ENCODE results near the gene SMOC2. TPM values are rescaled to one million over a fixed set of nuclear protein-coding genes. Genes with fewer than 3 reads are reported as not detected.

The SMOC2 gene
- total RNA-seq, 3 donors from 2014 or later (not counting 1 experiment from before 2014, with no cell fraction given) = not detected

GRCh38 chr6:168655462-168656152 is 214.6 kb downstream of the SMOC2 start:
- H3K9me3 ChIP-seq (ENCODE audit: control insufficient read depth, insufficient read depth, low read length) = peaks cover 2% of the 10 kb centered on the region
- no peaks in the 10 kb centered on the region for H3K4me1 Mint-ChIP-seq
- H3K4me3 ChIP-seq (ENCODE audit: low read length) = no peak overlapping the region
- H3K9me3 Mint-ChIP-seq = no peaks in the 10 kb centered on the region
- no peak for TF ChIP-seq CTCF (IDR thresholded peaks at IDR 0.05)
- DNase-seq = no peak
- peaks cover 0 to 6% of the 10 kb centered on the region in 2 donors for H3K27me3 Mint-ChIP-seq (ENCODE audit: low read depth in 2 of 2)
- no peaks in the 10 kb centered on the region for H3K36me3 ChIP-seq (ENCODE audit: control insufficient read depth, insufficient read depth, low read length)
- ATAC-seq = no peak
- H3K27me3 ChIP-seq (ENCODE audit: control insufficient read depth, insufficient read depth, low read length) = no peaks in the 10 kb centered on the region
- no peak overlapping the region for H3K4me3 Mint-ChIP-seq
- no peak overlapping the region for H3K27ac Mint-ChIP-seq
- 87% methylated on average over 14 of the region's 14 CpGs for WGBS (ENCODE audit: insufficient coverage)
- no peaks in the 10 kb centered on the region for H3K4me1 ChIP-seq (ENCODE audit: control insufficient read depth, insufficient read depth, low read length)
- intact Hi-C loops (cut with micrococcal nuclease) = no loop called here
- H3K27ac ChIP-seq (ENCODE audit: low read length) = no peak overlapping the region
- H3K36me3 Mint-ChIP-seq = no peaks in the 10 kb centered on the region

- Mint-ChIP-seq H3K4me1 (peaks cover 0 to 3% of the 10 kb centered on the region in 2 donors), H3K9me3 (no peaks in the 10 kb centered on the region), H3K4me3 (no peak overlapping the region), H3K36me3 (no peaks in the 10 kb centered on the region), H3K27ac (no peak overlapping the region), H3K27me3 (ENCODE audit: low read depth in 2 of 2) (peaks cover 14 to 18% of the 10 kb centered on the region in 2 donors)
- intact Hi-C loops (cut with micrococcal nuclease) = no loop called here
- Histone ChIP-seq H3K36me3 (ENCODE audit: control insufficient read depth, insufficient read depth, low read length) (no peaks in the 10 kb centered on the region), H3K4me1 (ENCODE audit: control insufficient read depth, insufficient read depth, low read length) (no peaks in the 10 kb centered on the region), H3K27me3 (ENCODE audit: control insufficient read depth, insufficient read depth, low read length) (no peaks in the 10 kb centered on the region), H3K9me3 (ENCODE audit: control insufficient read depth, insufficient read depth, low read length) (peaks cover 2% of the 10 kb centered on the region), H3K27ac (ENCODE audit: low read length) (no peak overlapping the region), H3K4me3 (ENCODE audit: low read length) (no peak overlapping the region)
- DNase-seq = no peak
- 67% methylated on average over 1 of the region's 1 CpG for WGBS (ENCODE audit: insufficient coverage)
- no peak for TF ChIP-seq CTCF (IDR thresholded peaks at IDR 0.05)
- no peak for ATAC-seq
These were observed 217.1 kb downstream of the SMOC2 start for GRCh38 chr6:168658059-168658458.

- Histone ChIP-seq H3K27ac (ENCODE audit: low read length) (no peak overlapping the region), H3K27me3 (ENCODE audit: control insufficient read depth, insufficient read depth, low read length) (no peaks in the 10 kb centered on the region), H3K36me3 (ENCODE audit: control insufficient read depth, insufficient read depth, low read length) (no peaks in the 10 kb centered on the region), H3K4me1 (ENCODE audit: control insufficient read depth, insufficient read depth, low read length) (no peaks in the 10 kb centered on the region), H3K4me3 (ENCODE audit: low read length) (no peak overlapping the region), H3K9me3 (ENCODE audit: control insufficient read depth, insufficient read depth, low read length) (peaks cover 2% of the 10 kb centered on the region)
- Mint-ChIP-seq H3K9me3 (no peaks in the 10 kb centered on the region), H3K27me3 (ENCODE audit: low read depth in 2 of 2) (peaks cover 24 to 30% of the 10 kb centered on the region in 2 donors), H3K27ac (no peak overlapping the region), H3K36me3 (no peaks in the 10 kb centered on the region), H3K4me1 (peaks cover 0 to 3% of the 10 kb centered on the region in 2 donors), H3K4me3 (no peak overlapping the region)
- no peak for TF ChIP-seq CTCF (IDR thresholded peaks at IDR 0.05)
- DNase-seq = no peak
- WGBS (ENCODE audit: insufficient coverage) = 96% methylated on average over 14 of the region's 14 CpGs
- intact Hi-C loops (cut with micrococcal nuclease) = no loop called here
- ATAC-seq = no peak
These were observed 219.5 kb downstream of the SMOC2 start for GRCh38 chr6:168660400-168660945.
